ENCODE results near the gene MAP3K3. TPM values are rescaled to one million over a fixed set of nuclear protein-coding genes. Genes with fewer than 3 reads are reported as not detected.

MAP3K3 gene
- total RNA-seq, 1 donor from 2014 or later = 32.5 TPM

- Mint-ChIP-seq H3K4me3 (no peak overlapping the region), H3K27ac (no peak overlapping the region), H3K36me3 (ENCODE audit: low read depth) (peaks cover 83% of the 10 kb centered on the region), H3K27me3 (no peaks in the 10 kb centered on the region), H3K4me1 (peaks cover 3% of the 10 kb centered on the region), H3K9me3 (peaks cover 3% of the 10 kb centered on the region)
- no peak for ATAC-seq (ENCODE audit: low read depth)
- no peak for DNase-seq
- ChIA-PET POLR2A (interaction anchor here (1.8 kb wide), 1 partner anchor 10 kb away, joined by 6 read pairs; no protein-coding TSS in a partner anchor), CTCF (no interaction called here)
- TF ChIP-seq CTCF (IDR thresholded peaks at IDR 0.05) = no peak
- intact Hi-C loops (cut with micrococcal nuclease) = no loop called here
Observed at GRCh38 chr17:63685578-63685977, 63.4 kb downstream of the MAP3K3 start.

- DNase-seq (no peak), ATAC-seq (ENCODE audit: low read depth) (no peak)
- Mint-ChIP-seq H3K4me1 (peaks cover 3% of the 10 kb centered on the region), H3K27ac (no peak overlapping the region), H3K36me3 (ENCODE audit: low read depth) (peaks cover 84% of the 10 kb centered on the region), H3K27me3 (no peaks in the 10 kb centered on the region), H3K9me3 (peaks cover 3% of the 10 kb centered on the region), H3K4me3 (no peak overlapping the region)
- CTCF ChIA-PET = no interaction called here
- POLR2A ChIA-PET = interaction anchor here (1.8 kb wide), 1 partner anchor 9 kb away, joined by 6 read pairs; no protein-coding TSS in a partner anchor
- intact Hi-C loops (cut with micrococcal nuclease) = no loop called here
- TF ChIP-seq CTCF (IDR thresholded peaks at IDR 0.05) = no peak
Observed at GRCh38 chr17:63686138-63686685, 64.0 kb downstream of the MAP3K3 start.

- H3K4me1 Mint-ChIP-seq = peaks cover 13% of the 10 kb centered on the region
- ChIA-PET CTCF (interaction anchor here (0.9 kb wide), 1 partner anchor 22 kb away, joined by 3 read pairs; no protein-coding TSS in a partner anchor), POLR2A (interaction anchor here (0.5 to 1.4 kb wide), 4 partner anchors 10 to 240 kb away, joined by 3 to 7 read pairs (median 6); no protein-coding TSS in a partner anchor)
- intact Hi-C loops (cut with micrococcal nuclease) = no loop called here
- no peak overlapping the region for H3K4me3 Mint-ChIP-seq
- ATAC-seq (ENCODE audit: low read depth) (no peak), DNase-seq (no peak)
- no peak for TF ChIP-seq CTCF (IDR thresholded peaks at IDR 0.05)
- H3K27me3 Mint-ChIP-seq = no peaks in the 10 kb centered on the region
- no peaks in the 10 kb centered on the region for H3K9me3 Mint-ChIP-seq
- peak overlapping the region; percentile 47 for H3K27ac Mint-ChIP-seq
- peaks cover 82% of the 10 kb centered on the region for H3K36me3 Mint-ChIP-seq (ENCODE audit: low read depth)
Observed at GRCh38 chr17:63688396-63689020, 66.3 kb downstream of the MAP3K3 start.

- intact Hi-C loops (cut with micrococcal nuclease) = no loop called here
- H3K4me3 Mint-ChIP-seq = no peak overlapping the region
- H3K36me3 Mint-ChIP-seq (ENCODE audit: low read depth) = peaks cover 80% of the 10 kb centered on the region
- H3K4me1 Mint-ChIP-seq = peaks cover 20% of the 10 kb centered on the region
- TF ChIP-seq CTCF (IDR thresholded peaks at IDR 0.05) = no peak
- POLR2A ChIA-PET = interaction anchor here (0.5 to 0.6 kb wide), 2 partner anchors 87 to 241 kb away, joined by 6 to 7 read pairs; no protein-coding TSS in a partner anchor
- H3K27me3 Mint-ChIP-seq = no peaks in the 10 kb centered on the region
- CTCF ChIA-PET = no interaction called here
- no peak overlapping the region for H3K27ac Mint-ChIP-seq
- H3K9me3 Mint-ChIP-seq = no peaks in the 10 kb centered on the region
- ATAC-seq (ENCODE audit: low read depth) (no peak), DNase-seq (no peak)
Observed at GRCh38 chr17:63689479-63689878, 67.3 kb downstream of the MAP3K3 start.

GRCh38 chr17:63692195-63692816 lies 70.1 kb downstream of the MAP3K3 start:
- CTCF ChIA-PET = interaction anchor here (0.8 kb wide), 1 partner anchor 17 kb away, joined by 3 read pairs; no protein-coding TSS in a partner anchor
- Mint-ChIP-seq H3K27me3 (no peaks in the 10 kb centered on the region), H3K36me3 (ENCODE audit: low read depth) (peaks cover 79% of the 10 kb centered on the region), H3K27ac (peak overlapping the region; percentile 57), H3K4me1 (peaks cover 48% of the 10 kb centered on the region), H3K4me3 (no peak overlapping the region), H3K9me3 (no peaks in the 10 kb centered on the region)
- POLR2A ChIA-PET = interaction anchor here (0.6 to 10.0 kb wide), 3 partner anchors 71 to 81 kb away, joined by 3 to 108 read pairs (median 11); partner anchors contain the start of genes CCDC47, DDX42 and MAP3K3
- intact Hi-C loops (cut with micrococcal nuclease) = no loop called here
- no peak for TF ChIP-seq CTCF (IDR thresholded peaks at IDR 0.05)
- no peak for ATAC-seq (ENCODE audit: low read depth)
- no peak for DNase-seq

Measured in activated B cell treated with CpG ODN at 0.5 μM for 24 hours (primary cell).